GM19023 (cell line): ENCODE measurements around the gene ASCC1.
"Not testable (repeated sequence)": the region's sequence is repeated elsewhere in the genome, so short reads cannot be mapped to it uniquely, and the experiment has no call there.

Experiments used
- ATAC-seq: cut with Tn5 transposase; IDR thresholded peaks from one replicate; pipeline ENCODE4 v1.9.1; 2021; ENCODE audit warnings: mild to moderate bottlenecking, moderate library complexity; ENCODE audit not compliant: unreplicated experiment

The ASCC1 gene

DNA sequence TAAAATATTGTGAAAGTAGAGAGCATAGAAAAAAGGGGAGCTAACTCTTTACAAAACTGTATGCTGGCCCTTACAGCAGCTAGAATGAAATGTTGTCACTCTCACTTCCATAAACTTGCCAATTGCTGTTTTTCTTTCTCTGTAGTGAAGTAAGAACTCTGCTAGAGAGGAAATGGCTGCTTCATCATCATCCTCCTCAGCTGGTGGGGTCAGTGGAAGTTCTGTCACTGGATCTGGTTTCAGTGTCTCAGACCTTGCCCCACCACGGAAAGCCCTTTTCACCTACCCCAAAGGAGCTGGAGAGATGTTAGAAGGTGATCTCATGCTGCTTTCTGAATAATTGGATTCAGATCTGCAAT is 7.6 kb upstream of the ASCC1 start:
- no peak for ATAC-seq

GRCh38 chr10:72221278-72221677 is 5.2 kb upstream of the ASCC1 start:
- ATAC-seq = no peak

DNA sequence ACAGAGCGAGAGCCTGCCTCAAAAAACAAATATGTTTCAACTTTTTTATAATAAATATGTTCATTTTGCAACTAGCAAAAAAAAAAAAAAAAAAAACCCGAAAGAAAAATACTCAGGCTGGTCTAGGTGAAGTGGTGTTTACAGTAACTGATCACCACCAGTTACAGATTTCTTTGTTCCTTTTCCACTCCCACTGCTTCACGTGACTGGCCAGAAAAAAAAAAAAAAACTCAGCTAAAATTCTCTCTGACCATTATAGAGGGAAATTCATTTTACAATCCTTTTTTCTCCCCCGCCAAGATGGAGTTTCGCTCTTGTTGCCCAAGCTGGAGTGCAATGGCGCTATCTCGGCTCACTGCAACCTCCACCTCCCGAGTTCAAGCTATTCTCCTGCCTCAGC is 4.6 kb upstream of the ASCC1 start:
- ATAC-seq = no peak

DNA sequence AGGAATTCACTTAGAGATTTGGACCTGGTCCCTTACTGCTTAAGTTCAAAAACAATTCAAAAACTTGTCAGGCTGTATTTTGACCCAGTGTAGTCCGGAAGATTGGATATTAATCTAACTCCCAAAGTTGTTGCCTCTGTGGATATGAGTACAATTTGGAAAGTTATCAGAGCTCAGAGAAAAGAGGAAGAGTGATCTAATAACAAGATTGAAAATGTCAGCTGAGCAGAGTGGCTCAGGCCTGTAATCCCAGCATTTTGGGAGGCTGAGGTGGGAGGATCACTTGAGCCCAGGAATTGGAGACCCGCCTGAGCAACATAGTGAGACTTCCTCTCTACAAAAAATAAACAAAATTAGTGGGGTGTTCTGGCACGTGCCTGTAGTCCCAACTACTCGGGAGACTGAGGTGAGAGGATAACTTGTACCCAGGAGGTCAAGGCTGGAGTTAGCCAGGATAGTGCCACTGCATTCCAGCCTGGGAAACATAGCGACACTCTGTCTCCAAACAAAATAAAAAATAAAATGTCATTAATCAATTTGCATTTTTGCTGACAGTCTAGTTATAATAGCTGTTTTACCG is 3.2 kb upstream of the ASCC1 start:
- no peak for ATAC-seq

- no peak for ATAC-seq
Measured at GRCh38 chr10:72218726-72219125, 2.6 kb upstream of the ASCC1 start.

DNA sequence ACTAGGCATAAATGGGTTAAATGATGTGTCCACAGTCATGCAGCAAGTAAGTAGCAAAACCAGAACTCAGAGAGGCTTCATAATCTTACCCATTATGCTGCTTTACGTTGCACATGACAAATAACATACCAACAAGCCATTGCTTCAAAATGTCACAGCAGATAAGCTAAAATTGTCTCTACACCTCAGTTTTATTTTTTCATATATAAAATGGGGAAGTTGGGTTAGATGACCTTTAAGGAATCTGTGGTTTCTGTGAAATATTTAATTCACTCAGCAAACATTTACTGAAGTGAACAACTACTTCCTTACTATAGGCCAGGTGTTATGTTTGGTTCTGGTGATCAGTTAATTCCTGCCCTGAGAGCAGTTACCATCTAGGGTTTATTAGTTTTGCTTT is 2.2 kb upstream of the ASCC1 start:
- ATAC-seq = no peak

- ATAC-seq = not testable (repeated sequence)
Measured at GRCh38 chr10:72211832-72212231, 4.2 kb downstream of the ASCC1 start.

GRCh38 chr10:72211381-72211780 is 4.7 kb downstream of the ASCC1 start:
- not testable (repeated sequence) for ATAC-seq

DNA sequence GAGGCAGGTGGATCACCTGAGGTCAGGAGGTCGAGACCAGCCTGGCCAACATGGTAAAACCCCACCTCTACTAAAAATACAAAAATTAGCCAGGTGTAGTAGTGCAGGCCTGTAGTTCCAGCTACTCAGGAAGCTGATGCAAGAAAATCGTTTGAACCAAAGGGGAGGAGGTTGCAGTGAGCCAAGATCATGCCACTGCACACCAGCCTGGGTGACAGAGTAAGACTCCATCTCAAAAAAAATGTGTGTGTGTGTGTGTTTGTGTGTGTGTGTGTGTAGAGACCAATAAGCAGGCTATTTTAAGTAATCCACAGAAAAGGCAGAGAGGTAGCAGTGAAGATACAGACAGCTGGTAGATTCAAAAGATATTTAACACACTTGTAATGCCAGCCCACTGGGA is 7.5 kb downstream of the ASCC1 start:
- ATAC-seq = not testable (repeated sequence)

DNA sequence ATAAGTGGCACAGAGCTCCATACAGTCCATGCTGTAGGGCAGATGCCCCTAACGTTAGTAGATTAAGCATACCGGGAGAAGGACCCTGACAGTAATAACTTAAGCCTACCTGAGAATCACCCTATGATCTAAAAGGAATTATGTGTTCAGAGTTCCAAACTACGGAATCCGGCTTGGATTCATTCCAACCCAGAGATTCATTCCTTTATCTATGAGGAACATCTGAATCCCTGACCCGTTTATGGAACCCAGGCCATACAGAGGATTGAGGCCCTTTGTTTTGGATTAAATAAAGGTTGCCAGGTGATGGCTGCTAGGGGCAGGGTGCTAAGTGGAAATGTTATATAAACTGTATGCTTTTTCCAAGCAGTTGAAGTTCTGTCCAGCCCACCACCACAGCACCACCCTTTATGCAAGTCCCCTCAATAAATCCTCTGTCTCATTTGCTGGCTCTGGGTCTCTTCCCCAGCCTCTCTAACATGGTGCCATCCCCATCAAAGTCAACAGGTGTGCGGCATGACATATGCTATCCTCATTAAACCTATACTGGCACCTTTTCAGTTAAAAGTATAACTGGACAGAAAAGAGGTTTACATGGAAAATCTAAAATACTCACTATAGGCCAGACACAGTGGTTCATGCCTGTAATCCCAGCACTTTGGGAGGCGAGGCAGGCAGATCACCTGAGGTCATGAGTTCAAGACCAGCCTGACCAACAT is 9.4 kb downstream of the ASCC1 start:
- ATAC-seq = no peak

GRCh38 chr10:72204724-72205123 is 11.4 kb downstream of the ASCC1 start:
- no peak for ATAC-seq

DNA sequence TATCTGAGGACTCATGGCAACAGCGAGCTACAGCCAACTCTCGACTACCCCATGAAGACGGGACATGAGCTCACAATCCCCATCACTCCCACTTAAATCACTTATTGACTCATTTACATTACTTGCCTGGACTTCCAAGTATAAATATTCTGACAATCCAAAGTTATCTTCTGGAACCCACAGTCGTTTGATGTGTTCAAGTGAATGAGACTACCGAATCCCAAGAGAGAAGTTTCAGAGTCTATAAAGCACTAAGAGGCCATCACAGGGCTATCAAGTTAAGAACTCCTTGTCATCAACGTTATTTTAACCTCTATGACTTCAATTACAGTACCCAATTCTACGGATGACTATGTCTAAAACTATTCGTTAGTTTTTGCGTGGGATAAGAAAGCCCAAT is 11.8 kb downstream of the ASCC1 start:
- no peak for ATAC-seq

DNA sequence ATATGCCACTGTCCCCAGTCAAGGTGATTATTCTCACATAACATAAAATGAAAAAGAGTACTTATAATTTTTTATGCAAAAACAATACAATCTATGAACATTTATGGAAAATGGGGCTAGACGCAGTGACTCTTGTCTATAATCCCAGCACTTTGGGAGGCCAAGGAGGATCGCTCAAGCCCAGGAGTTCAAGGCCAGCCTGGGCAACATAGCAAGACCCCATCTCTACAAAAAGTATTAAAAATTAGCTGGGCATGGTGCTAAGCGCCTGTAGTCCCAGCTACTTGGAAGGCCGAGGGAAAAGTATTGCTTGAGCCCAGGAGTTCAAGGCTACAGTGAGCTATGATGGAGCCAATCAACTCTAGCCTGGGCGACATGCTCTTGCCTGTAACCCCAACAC is 14.8 kb downstream of the ASCC1 start:
- ATAC-seq = no peak

DNA sequence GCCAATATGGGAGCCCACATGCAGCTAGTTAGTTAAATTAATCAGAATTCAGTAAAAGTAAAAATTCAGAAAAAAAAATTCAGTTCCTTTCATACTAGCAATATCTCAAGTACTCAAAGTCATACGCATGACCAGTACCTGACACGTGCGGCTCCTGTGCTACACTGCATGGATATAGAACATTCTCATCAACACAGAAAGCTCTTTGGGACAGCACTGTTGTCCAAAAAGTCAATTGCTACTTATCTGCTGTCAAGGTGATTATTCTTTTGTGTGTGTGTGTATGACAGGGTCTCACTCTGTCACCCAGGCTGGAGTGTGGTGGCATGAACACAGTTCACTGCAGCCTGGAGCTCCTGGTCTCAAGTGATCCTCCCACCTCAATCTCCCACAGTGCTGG is 15.2 kb downstream of the ASCC1 start:
- ATAC-seq = no peak

DNA sequence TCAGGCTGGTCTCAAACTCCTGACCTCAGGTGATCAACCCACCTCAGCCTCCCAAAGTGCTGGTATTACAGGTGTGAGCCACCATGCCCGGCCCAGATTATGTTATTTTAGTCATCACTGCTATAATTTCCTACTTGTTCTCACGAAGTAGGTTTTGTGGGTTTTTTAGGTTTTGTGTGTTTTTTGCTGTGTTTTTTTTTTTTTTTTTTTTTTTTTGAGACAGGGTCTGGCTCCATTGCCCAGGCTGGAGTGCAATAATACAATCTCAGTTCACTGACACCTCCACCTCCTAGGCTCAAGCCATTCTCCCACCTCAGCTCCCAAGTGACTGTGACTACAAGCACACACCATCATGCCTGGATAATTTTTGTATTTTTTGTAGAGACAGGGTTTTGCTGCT is 21.1 kb downstream of the ASCC1 start:
- ATAC-seq = no peak

GRCh38 chr10:72186982-72187330 is 29.1 kb downstream of the ASCC1 start:
- ATAC-seq = no peak

GRCh38 chr10:72186258-72186981 is 29.7 kb downstream of the ASCC1 start:
- no peak for ATAC-seq

GRCh38 chr10:72184156-72184555 is 31.9 kb downstream of the ASCC1 start:
- no peak for ATAC-seq

DNA sequence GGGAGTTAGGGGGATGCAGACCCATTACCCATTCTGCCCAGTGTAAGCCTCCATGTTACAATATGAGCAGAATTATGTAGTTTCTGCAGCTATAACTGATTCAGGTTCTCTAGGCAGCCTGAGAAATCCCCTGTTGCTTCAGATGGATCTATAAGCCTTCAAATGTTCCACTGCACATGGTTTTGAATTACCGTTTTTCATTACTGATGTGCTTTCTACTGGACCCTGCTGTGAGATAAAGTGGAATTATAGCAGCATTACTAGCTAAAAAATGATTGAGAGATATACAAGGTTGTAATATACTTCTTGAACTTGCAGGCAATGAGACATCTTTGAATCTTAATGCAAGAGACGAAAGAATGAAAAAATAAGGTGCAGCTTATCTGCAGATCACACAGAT is 38.6 kb downstream of the ASCC1 start:
- no peak for ATAC-seq

GRCh38 chr10:72176701-72177100 is 39.4 kb downstream of the ASCC1 start:
- ATAC-seq = no peak

- no peak for ATAC-seq
Measured at GRCh38 chr10:72175149-72175548, 40.9 kb downstream of the ASCC1 start.

DNA sequence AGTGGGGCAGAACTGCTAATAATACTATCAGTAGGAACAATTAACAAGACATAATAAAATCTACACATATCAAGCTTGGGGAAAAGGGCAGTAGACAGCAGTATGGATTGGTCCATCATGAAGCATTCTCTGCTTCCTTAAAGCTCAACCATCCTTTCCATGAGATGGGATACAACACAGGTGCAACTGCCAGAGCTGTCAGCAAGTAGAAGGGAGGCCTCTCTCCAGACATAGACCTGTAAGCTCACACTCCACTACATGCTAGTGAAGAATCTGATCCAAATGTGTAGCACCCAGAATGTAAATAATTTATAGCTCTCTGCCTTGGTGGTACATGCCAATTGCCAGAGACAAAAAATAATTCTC is 41.8 kb downstream of the ASCC1 start:
- no peak for ATAC-seq
